Middle frontal gyrus (tissue), 1 donor: ENCODE results near the gene MDFI.
"Not testable (repeated sequence)": the region's sequence is repeated elsewhere in the genome, so short reads cannot be mapped to it uniquely, and the experiment has no call there.

Experiments used
- DNase-seq: peaks from one replicate; pipeline ENCODE4 v3.0.0-alpha.2; 2015; ENCODE audit warnings: low spot score; ENCODE audit errors: extremely low spot score

MDFI gene

DNA sequence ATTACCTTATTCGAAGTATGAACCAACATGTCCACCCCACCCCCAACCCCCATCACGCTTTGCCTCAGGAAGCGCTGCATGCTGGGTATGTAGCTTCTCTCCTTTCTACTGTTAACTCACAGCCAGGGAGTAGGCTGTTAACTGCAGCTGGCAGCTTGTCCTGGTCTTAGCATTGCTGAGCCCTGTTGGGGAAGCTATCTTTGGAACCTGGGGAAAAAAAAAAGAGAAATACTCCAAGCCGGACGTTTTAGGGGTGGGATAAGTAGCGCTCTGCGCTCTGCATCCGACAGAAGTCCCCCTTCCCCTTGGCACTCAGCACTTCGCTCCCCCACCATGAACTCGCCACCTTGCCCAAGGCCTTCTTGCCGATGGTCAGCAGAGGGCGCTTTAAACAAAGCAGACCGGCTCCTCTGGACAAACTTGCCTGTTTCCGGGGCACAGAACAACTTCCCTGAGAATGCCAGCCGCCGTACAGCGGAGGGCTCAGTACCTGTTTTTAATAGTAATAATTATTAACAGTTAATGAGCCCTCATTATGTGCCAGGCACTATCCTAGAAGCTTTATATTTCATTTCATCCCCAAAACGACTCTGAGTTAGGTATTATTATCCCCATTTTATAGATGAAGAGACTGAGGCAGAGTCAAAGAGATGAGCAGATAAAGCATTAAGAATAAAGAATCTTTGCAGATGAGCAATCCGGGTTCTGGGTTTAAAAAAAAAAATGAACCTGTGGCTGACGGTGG, 35.2 kb upstream of the MDFI start:
- peak; percentile 84 for DNase-seq

DNA sequence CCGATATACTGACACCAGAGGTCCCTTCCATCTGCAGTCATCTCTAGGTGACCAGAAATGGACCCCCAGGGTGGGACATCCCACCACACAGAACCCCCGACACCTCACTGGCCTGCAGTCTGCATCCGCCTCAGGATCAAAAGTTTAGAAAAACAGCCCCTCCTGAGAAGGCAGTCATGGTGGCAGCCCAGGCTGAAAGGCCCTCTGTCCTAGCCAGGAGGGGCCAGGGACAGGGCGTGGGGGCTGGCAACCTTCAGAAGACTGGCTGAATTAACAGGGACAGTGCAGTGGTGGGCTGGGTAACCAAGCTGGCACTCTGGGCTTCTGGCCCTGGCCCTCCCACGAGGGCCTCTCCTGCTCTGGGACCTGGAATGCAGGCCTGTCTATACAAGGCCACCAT, 34.3 kb upstream of the MDFI start:
- DNase-seq = no peak

DNA sequence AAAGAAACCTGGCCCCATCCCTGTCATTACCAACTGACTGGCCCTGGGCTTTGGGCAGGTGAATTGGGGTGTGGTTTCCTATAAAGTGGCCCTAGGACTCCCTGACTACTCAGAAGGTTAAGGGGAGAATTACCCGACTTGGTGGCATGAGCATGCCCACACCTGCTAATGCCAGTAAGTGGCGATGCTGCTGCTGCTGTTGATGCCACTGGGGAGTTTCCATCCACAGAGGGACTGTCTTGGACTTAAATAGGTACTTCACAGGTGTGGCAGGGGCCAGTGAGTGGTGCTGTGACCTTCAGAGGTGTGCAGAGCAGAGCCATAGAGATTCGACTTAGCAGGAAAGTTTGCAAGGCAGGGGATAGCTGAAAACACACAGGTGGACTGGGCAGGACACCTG, 32.6 kb upstream of the MDFI start:
- DNase-seq = no peak

DNA sequence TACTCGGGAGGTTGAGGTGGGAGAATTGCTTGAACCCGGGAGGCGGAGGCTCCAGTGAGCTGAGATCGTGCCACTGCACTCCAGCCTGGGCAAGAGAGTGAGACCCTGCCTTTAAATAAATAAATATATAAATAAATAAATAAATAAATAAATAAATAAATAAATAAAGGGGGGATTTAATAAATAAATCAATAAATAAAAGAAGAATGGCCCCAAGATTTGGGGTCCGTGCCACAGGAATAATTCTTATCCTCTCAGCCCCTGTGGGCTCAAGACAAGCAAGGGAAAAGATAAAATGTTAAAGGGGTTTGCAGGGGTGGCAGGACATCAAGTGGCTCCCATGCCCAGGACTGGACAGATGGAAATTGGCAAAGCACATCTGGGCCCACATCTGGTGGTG, 31.2 kb upstream of the MDFI start:
- no peak for DNase-seq

DNA sequence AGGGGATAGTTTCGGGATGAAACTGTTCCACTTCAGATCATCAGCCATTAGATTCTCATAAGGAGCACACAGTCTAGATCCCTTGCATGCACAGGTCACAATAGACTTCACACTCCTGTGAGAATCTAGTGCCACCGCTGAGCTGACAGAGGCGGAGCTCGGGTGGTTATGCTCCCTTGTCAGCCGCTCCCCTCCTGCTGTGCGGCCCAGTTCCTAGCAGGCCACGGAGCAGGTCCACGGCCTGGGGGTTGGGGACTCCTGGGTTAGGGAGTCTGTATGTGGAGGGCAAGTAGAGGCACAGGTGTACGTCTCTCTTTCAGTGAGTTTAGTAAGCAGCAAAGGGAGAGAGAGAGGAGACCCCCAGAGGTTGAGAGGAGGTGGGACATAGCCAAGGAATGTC, 30.5 kb upstream of the MDFI start:
- no peak for DNase-seq

DNA sequence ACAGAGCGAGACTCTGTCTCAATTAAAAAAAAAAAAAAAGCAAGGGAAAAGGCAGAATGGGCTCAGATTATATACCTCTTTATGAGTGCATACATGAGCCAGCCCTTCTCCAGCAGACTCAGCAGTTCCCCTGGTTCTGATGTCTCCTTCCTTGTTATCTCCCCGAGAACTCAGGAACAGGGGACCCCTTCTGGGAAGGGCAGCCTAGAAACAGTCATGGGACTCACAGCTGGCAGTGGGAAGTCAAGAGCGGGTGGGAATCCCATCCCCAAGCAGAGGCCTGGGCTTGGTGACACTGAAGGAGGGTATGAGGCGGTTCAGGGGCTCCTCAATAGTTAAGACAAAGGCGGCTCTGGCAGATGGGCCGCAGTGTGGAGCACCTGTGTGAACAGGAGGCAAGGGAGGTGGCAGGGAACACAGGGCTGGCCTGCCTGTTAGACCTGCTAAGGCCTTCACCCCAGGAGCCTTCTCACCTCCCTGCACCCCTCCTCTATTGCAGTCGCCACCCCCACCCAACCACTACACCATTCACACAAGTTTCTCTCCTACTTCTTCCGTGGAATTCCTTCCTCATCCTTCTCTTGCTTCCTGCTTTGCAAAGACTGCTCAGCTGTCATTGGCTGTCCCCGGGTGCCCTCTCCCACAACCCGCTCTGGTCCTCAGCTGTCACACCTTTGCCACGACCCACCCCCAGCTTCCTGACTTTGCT, 29.7 kb upstream of the MDFI start:
- no peak for DNase-seq

DNA sequence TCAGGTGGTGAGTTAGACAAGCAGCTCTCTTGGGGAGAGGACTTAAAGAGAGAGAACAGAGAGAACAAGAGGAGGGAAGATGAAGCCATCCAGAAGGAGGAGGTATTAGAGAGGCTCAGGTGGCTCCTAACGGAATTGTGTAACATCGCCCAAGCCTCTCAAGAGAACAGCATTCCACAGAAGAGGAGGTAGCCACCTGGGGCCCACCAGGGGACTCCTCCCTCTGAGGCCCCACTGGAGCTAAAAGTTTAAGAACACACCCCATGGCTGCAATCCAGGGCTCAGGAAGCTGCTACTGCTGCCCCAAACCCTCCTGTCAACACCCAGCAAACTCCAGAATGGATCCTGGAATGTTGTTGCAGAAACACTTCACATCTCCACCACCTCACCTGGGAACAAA, 23.6 kb upstream of the MDFI start:
- no peak for DNase-seq

DNA sequence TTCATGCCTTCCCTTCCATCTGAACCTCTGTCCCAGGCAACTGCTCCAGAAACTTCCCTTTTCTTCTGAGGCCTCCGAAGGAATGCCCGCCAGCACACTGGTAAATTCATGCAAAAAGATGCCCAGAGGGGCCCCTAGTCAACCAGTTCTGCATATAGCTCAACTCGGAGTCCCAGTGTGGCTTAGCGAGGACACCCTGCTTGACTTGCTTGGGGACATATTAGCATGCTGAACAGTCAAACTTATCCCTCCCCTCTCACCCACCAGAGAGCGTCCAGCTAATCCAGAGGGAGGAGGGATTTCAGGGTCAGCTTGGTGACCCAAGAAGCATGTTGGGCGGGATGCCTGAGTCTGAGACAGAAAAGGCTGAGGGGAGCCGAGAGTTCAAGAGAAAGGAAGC, 23.0 kb upstream of the MDFI start:
- DNase-seq = no peak

DNA sequence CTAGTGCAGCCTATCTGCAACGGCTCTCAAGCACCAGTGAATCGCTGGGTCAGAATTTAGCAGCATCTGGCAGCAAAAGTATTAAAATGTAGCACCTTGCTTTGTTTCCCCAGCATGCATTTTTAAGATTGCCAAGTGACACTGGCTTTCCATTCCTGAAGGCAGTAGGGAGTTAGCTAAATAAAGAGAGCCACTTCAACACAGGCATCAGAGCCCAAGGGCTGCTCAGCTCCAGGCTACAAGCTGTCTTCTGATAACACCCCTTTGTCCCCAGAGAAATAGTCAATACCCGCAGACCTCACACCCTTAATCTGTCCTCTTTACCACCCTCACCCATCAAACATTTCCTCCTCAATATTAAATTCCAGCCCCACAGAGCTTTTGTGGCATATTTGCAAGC, 19.7 kb upstream of the MDFI start:
- DNase-seq = no peak

DNA sequence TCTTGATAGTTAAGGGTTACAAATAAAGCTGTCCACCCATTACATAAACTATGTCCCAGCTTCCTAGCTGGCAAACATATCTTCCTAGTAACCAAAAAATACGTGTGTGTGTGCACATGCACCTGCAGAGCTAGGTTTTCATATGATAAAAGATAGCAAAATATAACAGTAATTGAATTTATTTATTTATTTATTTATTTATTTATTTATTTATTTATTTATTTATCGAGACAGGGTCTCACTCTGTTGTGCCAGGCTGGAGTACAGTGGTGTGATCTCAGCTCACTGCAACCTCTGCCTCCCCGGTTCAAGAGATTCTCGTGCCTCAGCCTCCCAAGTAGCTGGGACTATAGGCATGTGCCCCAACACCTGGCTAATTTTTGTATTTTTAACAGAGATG, 19.1 kb upstream of the MDFI start:
- not testable (repeated sequence) for DNase-seq

DNA sequence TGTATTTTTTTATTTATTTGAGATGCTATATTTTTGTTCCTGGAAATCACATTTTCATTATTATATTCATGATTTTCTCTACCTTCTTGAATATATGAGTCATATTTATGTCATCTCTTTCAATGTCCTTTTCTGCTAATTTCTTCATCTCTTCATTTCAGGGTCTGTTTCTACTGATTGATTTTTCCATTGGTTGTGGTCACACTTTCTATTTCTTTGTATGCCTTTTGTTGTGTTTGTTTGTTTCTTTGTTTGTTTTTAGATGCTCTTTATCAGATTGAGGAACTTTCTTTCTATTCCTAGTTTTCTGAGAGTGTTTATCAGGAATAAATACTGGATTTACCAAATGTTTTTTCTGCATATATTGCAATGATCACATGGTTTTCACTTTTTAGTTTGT, 16.9 kb upstream of the MDFI start:
- DNase-seq = no peak

DNA sequence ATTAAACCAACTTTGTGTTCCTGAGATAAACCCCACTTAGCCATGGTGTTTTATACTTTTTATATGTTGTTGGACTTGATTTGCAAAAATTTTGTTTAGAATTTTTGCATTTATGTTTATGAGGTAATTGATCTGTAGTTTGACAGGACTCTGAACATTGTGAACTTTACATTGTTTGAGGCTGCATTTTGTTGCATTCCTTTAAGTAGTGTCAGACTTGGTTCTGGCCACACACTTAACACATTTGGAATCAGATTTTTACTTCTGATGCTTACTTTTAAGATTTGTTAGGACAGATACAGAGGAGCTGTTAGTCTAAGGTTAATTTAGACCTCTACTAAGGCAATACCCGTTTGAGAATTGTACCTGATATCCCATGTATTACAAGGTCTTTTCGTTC, 16.5 kb upstream of the MDFI start:
- no peak for DNase-seq

DNA sequence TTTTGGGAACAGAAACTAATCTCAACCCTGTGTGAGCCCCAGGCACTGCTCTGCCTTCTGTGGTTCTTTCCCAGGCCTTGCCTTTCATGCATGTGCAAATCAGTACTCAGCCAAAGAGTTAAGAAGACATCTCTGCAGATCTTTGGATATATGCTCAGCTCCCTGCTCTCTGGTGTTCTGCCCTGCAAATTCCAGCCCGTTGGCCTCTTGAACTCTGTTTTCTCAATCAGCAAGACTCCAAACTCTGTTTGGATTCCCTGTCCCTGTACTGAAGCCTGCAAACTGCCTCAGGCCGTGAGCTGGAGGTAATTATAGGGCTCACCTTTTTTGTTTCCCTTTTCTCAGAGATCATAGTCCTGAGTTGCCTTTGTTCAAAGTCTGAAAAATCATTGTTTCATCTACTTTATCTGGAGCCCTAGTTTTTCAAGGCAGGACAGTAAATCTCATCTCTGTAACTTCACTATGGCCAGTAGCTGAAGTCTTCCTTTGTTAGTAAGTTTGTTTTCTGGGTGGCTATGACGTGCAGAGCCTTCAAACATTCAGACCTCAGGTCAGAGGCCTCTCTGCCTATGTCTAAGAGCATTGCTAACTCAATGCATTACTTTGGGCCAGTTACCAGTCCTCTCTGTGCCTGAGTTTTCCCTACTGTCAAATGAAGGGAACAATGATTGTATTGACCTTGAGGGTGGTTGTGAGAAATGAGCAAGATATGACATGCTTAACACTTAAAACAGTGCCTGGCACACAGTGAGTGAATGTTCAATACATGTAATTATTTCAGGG, 15.9 kb upstream of the MDFI start:
- DNase-seq = no peak

DNA sequence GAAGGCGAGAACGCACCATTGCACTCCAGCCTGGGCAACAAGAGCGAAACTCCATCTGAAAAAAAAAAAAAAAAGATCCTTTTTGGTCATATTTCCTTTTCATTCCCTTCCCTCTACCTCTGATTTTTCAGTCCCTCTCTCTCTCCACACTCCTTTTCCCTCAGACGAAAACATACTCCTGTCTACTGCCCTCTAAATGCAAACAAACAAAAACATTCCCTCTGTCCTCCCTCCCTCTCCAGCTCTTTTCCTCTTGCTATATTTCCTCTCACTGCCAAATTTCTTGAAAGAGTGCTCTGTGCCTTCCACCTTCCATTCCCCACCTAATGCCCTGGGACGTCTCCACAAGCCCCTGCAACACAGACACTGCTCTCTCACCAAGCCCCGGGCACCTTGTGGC, 14.9 kb upstream of the MDFI start:
- DNase-seq = no peak

DNA sequence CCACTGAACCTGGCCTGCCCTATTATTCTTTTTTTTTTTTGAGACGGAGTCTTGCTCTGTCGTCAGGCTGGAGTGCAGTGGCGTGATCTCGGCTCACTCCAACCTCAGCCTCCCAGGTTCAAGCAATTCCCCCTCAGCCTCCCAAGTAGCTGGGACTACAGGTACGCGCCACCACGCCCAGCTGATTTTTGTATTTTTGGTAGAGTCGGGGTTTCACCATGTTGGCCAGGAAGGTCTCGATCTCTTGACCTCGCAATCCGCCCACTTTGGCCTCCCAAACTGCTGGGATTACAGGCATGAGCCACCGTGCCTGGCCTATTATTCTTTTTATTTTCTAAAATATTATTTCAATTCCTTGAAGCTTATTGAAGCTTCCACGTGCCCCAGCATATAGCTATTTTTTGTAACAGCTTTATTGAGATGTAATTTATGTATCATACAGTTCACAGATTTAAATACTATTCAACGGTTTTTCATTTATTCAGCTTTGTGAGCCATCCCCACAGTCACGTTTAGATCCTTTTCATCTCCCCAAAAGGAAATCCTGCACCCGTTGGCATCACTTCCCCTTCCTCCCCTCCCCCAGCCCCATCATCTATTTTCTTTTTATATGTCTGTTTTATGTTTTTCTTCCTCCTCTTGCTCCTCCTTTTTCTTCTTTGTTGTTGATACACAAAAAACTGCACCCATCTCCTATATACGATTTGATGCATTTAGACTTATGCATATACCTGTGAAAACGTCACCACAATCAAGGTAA, 13.5 kb upstream of the MDFI start:
- DNase-seq = no peak

DNA sequence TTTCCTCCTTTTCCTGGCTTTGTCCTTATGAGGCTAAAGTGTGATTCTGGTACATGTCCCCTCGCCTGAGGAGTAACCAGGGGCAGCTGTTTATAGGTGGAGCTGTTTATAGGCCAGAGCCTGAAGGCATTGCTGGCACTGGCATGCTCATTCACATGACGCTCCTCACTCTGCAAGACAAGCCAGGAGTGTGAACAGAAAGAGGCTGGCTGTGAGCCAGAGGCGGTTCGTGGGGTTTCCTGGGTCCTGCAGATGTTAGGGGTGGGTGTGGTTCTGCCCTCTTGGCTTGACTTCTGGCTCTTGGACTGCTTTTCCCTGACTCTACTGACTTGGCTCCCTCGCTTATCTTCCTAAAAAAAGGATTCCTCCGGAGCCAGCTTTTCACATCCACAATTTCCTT, 12.8 kb upstream of the MDFI start:
- DNase-seq = no peak

DNA sequence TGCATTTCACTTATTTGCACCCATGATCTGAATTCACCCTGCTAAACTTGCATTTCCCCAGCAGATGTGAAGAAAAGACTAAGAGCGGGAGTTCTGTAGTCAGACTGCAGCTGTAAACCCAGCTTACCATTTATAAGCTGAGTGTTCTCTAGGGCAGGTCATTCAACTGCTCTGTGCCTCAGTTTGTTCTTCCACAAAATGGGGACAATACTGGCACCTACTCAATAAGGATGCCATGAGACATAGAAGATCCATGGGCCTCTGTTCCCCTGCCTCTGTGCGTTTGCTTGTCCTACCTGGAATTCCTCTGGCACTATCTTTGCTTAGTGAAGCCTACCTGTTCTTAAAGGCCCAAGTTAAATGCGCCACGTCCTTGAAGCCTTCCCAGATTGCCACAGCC, 12.2 kb upstream of the MDFI start:
- no peak for DNase-seq

DNA sequence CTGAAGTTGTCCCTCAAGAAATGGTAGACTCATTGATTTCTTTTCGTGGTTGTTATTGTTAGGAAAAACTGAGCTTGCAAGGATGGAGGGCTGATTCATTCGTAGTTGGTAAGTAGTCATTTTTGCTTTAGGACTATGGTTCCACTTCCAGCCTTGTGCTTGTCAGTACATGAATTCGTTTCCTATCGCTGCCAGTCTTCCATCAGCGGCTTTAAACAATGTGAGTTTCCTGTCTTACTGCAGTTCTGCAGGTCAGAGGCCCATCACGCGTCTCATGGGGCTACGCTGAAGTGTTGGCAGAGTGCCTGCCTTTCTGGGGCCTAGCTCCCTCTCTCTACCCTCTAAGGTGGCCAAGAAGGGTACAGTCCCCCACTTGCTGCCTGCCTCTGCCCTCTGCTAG, 11.4 kb upstream of the MDFI start:
- DNase-seq = no peak

DNA sequence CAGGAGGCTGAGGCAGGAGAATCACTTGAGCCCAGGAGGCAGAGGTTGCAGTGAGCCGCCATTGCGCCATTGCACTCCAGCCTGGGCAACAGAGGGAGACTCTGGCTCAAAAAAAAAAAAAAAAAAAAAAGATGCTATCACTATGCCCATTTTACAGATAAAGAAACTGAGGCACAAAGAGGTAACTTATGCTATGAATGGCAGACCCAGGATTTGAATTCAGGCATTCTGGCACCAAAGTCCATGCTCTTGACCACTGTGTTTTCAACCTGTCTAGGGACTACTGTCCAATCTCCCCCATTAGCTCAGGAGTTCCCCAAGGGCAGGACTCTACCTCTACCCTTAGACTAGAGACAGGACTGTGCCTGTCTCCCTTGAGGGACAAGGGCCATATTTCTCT, 9.1 kb upstream of the MDFI start:
- no peak for DNase-seq

DNA sequence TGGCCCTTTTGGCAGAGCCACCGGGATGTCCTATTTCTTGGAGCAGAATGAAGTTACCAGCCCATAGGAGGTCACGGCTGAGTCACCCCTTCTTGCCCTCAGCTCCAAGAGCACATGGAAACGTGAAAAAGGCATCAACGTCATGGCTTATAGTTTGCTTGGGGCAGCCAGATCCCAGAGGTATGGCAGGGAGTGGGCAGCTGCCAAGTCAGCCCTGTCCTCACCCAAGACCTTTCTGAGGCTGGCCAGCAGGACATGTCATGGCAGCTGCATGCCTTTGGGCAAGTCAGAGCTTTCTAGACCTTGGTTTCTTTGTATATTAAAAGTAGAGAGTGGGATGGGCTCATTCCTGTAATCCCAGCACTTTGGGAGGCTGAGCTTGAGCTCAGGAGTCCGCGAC, 8.2 kb upstream of the MDFI start:
- no peak for DNase-seq

DNA sequence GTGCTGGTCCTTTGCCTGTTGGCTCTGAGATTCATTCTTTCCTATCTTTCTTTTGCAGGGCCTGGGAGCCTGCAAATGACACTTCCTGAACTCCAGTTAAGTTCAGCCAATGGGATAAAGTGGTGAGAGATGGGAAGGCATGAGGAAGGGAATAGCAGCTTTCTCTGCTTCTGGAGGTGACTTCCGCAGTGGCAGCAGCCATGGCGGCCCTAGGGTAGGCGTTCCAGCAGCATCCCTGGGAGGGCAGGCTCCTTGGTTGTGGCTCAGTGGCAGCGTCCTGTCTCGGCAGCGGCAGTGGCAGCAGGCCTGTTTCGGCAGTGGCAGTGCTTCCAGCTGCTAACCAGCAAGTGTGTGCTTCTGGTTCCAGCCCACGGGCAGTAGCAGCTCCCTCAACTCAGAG, 7.3 kb upstream of the MDFI start:
- no peak for DNase-seq
